GM19193 (cell line): ENCODE data around the gene ITPKB.

Experiments
- POLR2A ChIP-seq: IDR thresholded peaks from 4 replicates; pipeline ENCODE4 v1.6.1; 2011; ENCODE audit not compliant: insufficient read depth, insufficient read length; ENCODE audit errors: extremely low read depth

Gene ITPKB

GRCh38 chr1:226644541-226645176, 94.4 kb downstream of the ITPKB start:
- TF ChIP-seq POLR2A, result no peak

DNA sequence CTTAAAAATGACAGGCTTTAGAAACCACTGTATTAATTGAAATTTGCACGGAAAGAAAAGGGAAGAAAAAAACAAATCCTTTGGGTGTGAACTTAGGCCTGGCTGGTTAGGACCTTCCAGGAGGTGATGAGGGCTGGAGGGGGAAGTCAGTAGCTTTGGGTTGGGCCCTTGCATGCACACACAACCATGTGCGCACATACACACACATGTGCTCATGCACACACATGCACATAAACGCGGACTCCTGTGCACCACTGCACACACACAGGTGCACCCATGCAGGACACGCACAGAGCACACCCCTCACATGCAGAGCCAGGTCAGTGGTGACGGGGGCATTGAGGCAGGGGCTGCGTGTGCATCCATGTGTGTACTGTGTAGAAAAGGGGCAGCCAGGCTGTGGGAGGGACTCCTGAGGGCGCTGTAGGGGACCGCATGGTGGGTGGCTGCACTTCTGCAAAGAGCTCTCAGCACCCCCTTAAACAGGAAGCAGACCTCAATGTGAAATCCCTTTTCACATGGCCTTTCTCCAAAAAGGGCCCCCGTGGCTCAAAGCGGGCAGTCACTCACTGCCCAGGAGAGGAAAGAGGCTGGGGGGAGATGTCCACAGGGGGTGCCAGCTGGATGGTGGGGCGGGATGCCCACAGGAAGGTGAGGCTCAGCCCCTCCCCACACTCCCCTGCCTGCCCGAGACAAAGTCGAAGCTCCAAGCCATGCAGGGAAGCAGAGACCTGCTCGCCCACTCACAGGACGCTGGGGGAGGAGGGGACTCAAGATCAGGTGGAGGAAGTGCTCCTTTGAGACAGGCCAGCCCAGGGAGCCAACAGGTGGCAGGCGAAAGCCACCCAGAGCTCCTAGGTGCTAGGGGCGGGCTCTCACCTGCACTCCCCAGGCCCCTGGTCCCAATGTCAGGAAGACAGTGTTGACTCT, 95.2 kb downstream of the ITPKB start:
- no peak for TF ChIP-seq POLR2A

- no peak for TF ChIP-seq POLR2A
Observed at GRCh38 chr1:226643177-226643576, 95.9 kb downstream of the ITPKB start.

DNA sequence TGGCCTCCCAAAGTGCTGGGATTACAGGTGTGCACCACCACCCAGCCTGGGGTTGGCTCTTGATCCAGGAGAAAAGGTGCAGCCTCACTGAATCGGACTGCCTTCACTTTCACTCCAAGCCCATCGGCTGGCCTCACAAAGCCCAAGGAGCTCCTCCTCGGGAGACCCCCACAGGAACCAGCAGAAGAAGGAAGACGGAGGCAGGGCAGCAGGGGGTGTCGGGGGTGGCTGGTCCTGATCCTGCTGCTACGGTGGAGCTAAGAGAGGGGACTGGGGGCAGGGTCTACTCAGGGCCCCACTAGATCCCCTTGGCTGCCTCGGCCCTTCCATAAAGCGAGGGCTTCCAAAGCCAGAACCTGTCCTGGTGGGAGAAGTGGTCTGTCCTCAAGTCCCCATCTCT, 96.7 kb downstream of the ITPKB start:
- no peak for TF ChIP-seq POLR2A

DNA sequence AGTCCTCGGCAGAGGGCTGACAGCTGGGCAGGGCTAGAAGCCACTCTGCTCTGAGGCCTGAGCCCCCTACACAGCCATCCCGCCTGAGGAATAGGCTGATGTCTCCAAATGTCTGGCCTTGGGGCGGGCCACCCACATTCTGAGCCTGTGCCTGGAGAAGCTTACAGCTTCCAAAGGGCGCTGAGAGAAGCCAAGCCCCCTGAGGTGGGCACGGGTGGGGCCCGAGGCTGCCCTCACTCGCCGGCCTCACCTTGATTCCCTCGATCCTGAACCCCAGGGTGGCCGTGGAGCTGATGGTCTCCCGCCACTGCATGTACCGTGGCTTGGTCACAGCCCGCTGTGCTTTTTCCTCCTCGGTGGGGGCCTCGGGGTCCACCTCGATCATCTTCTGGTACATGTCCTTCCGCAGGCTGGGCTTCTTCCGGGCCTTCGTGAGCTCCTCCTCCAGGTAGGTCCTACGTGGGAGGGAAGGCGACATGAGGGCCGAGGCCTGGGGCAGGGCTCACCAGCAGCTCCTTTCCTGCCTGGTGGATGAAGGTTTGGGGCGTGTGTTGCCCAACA, 97.3 kb downstream of the ITPKB start:
- TF ChIP-seq POLR2A, result no peak

DNA sequence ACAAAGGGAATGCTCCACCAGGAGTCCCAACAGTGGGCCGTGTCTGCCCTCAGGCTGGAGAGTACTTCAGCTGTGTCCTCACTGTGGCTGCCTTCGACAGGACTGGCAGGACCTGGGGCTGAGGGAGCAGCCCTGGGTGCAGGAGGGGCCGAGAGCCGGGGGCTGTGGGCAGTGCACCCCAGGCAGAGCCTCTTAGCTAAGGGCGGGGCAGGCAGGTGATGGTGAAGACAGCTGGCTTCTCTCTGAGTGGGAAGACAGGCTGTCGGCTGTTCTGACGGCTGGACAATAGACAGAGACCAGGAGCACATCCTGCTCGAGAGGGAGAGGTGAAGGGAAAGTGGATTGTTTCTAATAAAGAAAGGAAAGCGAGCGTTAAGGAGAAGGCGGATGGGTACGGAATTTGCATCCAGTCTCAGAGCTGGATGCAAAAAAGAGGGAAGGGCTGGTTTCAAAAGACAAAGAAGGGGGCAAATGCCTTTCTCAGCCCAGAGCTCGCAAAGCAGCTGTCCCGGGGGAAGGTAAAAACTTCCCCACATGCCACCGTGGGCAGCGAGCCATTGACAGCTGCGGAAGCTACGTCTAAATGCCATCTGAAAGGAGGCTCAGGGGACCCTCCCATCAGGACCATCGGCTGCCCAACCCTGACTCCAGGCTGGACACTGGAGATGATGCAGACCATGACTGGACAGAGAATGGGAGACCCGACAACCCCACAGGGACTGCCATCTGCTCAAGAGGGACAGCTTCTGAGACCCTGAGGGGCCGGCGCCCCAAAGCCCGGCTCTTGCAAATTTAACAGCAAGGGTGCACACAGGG, 98.6 kb downstream of the ITPKB start:
- no peak for TF ChIP-seq POLR2A

DNA sequence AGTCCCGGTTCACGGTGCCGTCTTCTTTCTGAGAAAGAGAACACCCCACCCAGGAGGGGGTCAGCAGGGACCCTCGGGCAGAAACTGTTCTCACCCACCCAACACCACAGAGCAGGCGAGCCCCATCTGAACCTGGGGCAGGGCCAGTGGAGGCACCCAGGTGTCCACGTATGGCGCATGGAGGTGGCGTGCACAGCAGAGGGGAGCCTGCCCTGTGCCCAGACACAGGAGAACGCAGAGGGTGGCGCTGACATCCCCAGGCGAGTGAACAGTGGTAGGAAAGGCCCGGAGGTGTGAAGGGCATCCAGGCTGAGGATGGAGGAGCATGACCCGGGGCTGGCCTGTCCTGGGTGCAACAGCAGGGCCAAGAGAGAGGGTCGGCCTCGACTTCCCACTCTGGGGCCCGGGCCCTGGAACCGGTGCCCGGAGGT, 99.4 kb downstream of the ITPKB start:
- no peak for TF ChIP-seq POLR2A

DNA sequence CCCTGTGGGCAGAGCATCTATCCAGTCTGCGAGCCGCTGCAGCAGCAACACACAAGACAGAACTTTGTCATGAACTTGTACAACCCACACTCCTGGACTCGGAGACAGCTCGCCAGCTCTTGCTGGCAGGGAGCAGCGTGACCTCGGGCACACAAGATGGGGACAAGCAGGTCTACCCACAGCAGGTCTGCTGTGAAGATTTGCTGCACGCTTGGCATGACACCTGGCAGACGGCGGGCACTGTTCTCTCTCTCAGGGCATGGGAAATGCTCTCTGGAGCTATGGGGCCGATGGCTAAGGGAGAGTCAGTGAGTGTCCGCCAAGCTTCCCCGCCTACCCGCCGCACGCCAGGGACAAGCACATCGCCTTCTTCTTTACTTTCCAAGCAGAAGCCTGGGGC, 100.5 kb downstream of the ITPKB start:
- no peak for TF ChIP-seq POLR2A

- no peak for TF ChIP-seq POLR2A
Observed at GRCh38 chr1:226638001-226638601, 101.0 kb downstream of the ITPKB start.

GRCh38 chr1:226637147-226637935, 101.7 kb downstream of the ITPKB start:
- no peak for TF ChIP-seq POLR2A

GRCh38 chr1:226636847-226637096, 102.3 kb downstream of the ITPKB start:
- TF ChIP-seq POLR2A, result no peak

GRCh38 chr1:226635456-226635941, 103.6 kb downstream of the ITPKB start:
- no peak for TF ChIP-seq POLR2A

DNA sequence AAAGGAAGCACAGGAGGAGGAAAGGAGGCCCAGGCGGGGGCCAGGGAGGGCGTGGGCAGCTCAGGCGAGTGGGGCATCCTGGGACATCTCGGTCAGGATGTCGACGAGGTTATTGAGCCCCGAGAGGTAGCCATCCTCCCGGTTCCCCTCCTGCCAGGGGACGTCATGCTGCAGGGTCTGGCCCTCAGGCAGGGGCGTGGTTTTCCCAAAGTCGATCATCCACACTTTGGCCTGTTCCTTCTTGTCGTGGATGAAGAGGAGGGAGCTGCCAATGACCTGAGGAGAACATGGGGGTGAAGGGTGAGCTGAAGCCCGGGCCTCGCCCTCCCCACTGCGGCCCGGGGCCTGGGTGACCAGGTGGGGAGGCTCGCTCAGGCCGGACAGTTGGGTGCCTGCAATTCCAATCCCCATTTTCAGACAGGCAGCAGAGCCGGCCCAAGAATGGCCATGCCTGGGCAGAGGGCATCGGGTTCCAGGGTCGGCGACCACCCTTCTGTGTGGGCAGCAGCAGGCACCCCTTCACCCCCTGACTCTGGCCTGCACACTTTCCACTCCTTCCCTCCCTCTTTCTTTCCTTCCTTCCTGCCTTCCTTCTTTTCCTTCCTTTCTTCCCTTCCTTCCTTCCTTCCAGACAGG, 104.4 kb downstream of the ITPKB start:
- no peak for TF ChIP-seq POLR2A
